ENCODE results near the gene RPS21.

RPS21 gene

DNA sequence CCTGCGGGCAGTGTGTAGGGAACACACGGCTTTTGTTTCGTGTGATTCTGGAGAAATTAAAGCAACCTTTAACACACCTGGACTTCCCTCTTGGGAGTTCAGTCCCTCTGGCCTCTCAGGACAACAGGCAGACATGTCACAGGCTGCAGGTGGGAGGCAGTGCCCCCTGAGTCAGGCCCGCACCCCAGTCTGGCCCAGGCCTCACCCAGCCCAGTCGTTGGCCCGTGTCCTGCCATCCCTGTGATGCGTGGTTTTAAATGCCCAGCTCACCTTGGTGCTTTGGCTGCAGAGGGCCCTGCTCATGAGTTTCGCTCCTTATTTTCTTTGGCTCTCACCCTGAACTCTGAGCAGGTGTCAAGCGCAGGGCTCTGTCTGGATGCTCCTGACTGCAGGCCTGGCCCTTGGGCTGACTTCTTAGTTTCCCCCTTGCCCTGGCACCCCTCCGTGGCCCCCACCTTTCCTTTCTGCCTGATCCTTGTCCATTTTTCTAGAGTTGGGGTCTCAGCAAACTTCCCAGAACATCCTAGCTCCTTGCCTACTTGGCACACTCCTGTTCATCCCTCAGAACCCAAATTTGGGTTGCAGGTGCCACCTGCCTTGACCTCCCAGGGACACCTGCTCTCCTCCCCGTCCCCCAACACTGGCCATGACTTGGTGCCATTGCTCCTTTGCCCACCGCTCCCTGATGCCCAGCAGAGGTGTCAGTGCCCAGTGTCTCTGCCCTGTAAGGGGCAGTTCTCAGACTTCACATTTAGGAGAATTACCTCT, 22.4 kb downstream of the RPS21 start:
- in situ Hi-C loops (cut with MboI; ENCODE audit: low sequenced_read_pairs): no loop called here

DNA sequence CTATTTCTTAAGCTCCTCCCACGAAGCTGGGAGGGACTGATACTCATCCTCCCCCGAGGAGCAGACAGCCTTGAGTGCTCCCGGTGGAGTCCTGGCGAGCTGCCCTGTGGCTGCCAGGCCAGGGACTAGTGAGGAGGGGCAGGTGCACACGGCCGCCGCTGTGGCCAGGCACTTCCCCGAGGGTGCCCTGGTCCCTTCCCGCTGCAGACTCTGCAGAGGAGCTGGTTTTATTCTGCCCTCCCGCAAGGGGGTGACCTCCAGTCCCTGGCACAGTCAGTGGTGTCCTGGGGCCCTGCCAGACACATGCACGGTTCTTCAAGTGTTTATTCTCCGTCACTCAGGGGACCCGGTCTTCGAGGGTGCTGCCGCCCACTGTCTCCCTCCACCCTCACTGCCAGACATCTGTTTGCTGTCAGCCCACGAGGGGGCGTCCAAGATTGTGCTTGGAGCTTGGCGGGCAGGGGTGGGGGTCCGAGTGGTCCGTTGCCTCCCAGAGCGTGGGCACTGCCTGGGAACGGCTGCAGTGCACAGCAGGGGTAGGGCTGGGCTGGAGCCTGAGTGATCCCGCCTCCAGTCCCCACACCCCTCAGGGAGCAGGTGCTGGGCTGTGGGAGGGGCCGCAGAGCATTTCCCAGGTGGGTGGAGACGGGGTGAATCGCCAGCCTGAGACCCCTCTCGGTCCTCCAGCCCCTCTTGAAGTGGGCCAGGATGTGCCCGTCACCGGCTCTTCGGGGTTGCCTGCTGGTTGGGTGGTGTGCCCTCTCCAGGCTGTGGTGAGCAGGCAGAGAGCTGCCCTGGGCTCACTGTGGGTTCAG, 23.2 kb downstream of the RPS21 start:
- in situ Hi-C loops (cut with MboI; ENCODE audit: low sequenced_read_pairs): no loop called here

DNA sequence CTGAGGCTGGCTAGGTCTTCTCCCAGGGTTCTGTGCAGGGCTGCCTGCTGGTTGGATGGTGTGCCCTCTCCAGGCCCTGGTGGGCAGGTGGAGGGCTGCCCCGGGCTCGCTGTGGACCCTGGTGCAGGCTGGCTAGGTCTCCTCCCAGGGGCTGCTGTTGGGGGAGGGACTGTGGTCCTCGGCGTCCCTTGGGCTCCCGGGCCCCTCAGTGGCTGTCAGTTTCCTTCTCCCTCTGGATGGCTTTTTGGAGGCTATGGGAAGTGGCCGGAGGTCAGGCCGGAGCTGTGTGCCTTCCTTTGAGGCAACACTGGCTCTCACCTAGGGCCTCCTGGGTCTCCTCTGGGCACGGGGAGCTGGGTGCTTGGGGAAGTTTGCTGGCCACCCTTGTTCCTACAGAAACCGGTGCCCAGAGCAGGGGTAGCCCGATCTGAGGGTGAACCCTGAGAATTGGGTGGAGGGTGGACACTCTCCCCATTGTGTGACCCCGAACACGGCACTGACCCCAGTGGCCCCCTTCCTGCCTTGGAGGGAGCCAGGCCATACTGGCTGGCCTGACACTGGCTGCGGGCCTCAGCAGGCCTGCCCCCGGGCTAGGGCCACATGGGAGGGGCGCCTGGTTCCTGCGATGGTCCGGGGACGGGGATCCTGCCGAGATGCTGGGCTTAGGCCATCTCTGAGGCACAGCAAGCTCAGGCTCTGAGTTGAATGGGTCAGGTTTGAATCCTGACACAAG, 24.0 kb downstream of the RPS21 start:
- in situ Hi-C loops (cut with MboI; ENCODE audit: low sequenced_read_pairs): no loop called here

DNA sequence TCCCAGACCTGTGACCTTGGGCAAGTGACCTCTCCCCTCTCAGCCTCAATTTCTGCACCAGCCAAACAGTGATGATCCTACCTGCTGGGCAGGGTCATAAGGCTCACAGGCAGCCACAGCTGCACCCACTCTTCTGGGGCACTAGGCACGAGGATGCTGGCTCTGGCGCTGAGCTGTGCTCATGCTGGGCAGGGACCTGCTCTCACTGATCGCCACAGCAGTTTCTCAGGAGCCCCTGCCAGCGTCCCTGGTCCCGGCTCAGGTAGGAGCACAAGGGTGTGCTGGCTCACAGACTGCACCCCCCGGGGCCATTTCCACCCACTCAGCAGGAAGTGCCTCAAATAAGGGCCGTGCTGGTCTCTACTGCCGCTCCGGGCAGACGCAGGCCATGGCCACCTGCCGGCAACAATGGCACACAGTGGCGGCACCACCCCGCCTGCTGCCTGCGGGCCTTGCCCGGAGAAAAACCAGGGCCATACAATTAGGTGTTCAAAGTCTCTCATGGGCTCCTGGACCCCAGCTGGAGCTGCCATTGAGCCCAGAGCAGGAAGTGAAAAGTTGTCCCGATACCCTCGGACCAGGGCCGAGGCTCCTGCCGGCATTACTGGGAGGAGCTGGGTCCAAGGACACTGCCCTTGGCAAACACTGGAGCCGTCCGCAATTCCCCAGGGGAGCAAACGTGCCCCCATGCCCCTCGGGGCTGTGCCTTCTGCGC, 24.7 kb downstream of the RPS21 start:
- in situ Hi-C loops (cut with MboI; ENCODE audit: low sequenced_read_pairs): no loop called here

DNA sequence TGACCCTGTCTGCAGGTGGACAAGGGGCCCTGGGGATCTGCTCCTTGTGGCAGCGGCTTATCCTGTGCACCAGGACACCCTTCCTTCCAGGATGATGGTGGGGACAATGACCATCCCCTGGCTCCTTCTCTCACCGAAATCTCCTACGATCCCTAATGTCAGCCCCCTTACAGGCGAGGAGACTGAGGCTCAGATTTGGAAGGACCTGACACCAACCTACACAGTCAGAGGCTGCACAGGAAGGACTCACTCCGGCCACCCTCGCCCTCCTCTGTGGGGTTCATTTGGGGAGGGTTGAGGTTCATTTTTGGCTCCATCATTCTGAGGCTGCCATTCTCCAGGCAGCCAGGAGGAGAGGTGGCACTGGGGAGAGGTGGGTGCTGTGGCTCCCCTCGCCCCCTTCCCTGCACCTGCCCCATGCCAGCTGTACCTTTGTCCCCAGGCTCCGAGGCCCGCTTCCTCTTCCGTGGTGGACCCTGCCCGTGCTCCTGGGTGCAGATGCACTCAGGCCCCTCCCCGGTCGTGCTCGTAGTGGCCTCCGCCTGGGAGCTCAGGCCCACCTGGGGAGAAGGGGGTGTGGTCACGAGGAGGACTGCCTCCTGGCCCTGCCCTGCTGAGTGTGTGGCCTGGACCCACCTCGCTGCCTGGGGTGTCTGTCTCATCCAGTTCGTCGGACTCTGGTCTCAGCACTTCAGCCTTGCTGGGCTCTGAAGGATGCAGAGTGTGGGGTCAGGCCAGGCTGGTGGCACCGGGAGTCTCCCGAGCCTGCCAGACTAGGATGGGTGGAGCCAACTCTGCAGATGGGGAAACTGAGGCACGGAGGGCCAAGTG, 25.5 kb downstream of the RPS21 start:
- in situ Hi-C loops (cut with MboI; ENCODE audit: low sequenced_read_pairs): no loop called here

DNA sequence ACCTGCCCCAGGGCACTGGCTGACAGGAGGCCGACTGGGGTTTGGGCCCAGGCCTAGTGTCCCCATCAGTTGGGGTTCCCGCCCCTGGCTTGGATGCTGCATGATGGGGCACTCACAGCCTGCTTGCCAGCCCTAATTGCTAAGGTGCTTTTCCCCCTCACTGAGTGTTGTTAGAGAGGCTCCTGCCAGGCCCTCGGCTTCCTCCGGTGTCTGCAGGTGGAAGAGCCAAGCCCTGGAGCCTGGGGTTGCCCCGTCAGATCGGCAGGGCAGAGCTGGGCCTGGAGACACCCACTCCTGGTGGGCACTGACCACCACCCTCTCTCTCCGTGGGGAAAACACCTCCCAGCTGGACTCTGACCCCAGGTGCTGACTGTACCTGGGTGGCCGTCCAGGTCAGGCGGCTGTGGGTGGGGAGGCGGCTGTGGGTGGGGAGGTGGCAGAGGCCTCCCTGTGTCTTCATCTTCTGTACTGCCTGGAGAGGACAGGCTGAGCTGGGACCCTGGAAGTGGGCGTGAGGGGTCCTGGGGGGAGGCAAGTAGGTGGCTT, 26.2 kb downstream of the RPS21 start:
- in situ Hi-C loops (cut with MboI; ENCODE audit: low sequenced_read_pairs): no loop called here

DNA sequence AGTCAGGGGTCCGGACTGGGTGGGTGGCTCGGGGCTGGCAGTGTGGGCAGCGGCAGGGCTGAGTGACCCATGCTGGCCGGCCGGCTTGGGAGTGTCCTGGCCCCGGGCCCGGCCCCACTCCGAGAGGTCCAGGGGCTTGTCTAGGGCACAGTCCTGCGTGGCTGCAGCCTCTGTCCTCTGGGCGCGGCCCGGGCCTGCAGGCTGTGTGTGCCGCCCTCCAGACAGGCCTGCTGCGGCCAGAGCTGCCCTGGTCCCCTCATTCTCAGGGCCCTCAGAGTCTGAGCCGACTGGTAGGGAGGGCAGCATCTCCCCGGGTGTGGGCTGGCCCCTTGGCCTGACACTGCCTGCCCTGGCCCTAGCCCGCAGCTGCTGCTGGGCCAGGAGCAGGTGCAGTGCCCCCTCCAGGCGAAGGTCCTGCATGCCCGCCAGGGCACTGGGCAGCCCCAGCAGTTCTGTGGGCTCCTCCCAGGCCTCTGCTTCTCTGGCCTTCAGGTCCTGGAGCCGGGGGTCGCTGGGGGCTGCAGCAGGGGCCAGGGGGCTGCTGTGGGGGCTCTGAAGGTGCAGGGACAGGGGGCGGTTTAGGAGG, 27.1 kb downstream of the RPS21 start:
- in situ Hi-C loops (cut with MboI; ENCODE audit: low sequenced_read_pairs): no loop called here

DNA sequence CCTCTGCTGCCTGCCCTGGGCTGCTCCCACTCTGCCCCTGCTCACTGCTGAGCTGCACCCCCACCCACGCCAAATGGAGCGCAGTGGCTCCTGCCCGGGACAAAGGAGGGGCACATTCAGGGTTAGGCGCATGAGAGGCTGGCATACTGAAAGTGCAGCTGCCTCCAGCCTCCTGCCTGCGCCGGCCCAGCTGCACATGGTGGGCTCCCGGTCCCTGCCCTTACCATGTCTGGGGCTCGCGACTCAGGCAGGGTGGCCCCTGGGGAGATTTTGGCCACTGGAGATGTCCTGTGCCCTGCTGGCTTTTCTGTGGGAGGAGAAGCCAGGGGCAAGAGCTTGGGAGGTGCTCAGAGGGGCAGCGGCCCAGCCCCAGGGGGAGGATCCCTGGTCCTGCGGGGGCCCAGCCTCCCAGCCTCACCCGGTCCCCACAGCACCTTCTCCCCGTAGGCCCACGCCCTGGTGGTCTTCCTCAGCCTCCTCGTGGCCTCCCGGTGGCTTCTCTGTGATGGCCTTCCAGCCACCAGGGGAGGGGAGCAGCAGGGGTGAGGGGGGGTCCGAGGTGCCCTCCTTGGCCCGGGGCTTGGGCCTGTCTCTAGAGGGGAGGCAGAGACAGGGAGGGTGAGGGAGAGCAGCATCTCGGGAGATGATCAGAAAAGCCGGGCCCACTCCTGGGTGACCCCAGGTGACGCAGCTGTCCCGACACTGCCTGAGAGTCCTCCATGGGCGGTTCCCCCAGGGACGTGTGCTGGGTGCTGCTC, 28.6 kb downstream of the RPS21 start:
- in situ Hi-C loops (cut with MboI; ENCODE audit: low sequenced_read_pairs): no loop called here

DNA sequence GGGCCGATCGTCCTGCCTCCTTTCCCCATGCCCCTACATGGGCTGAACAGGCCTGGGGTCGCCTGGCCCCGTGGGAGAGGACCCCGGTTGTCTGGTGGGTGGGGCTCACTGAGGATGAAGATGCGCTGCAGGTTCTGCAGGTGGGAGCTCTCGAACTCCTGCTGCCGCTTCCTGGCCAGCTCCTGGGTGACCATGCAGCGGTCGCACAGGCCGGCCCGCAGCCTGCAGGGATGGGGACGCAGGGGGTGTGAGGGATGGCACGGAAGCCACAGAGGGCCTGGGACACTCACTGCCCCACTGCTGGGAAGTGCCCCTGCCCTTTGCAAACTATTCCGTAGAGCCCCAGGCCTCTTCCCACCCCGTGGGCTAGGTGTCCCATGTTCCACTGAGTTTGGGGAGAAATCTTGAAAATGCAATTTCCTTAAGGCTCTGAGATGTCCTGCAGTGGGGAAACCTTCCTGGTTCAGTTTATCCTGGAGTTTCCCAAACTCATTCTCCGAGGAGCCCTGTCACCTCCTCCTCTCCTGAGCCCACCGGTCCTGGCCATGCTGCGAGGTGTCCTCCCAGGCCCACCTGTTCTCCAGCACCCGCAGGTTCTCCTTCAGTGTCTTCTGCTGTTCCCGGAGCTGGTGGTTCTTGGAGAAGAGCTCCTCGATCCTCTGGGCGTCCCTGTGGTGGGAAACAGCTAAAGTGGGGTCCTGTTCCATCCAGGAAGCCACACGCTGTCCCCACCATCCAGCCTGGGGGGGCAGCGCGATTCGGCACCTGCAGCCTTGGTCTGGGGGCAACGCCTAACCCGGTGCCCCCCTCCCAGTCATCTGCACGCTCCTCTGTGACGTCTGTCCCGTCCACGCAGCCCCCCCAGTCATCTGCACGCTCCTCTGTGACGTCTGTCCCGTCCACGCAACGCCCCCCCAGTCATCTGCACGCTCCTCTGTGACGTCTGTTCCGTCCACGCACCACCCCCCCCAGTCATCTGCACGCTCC, 30.0 kb downstream of the RPS21 start:
- in situ Hi-C loops (cut with MboI; ENCODE audit: low sequenced_read_pairs): no loop called here

DNA sequence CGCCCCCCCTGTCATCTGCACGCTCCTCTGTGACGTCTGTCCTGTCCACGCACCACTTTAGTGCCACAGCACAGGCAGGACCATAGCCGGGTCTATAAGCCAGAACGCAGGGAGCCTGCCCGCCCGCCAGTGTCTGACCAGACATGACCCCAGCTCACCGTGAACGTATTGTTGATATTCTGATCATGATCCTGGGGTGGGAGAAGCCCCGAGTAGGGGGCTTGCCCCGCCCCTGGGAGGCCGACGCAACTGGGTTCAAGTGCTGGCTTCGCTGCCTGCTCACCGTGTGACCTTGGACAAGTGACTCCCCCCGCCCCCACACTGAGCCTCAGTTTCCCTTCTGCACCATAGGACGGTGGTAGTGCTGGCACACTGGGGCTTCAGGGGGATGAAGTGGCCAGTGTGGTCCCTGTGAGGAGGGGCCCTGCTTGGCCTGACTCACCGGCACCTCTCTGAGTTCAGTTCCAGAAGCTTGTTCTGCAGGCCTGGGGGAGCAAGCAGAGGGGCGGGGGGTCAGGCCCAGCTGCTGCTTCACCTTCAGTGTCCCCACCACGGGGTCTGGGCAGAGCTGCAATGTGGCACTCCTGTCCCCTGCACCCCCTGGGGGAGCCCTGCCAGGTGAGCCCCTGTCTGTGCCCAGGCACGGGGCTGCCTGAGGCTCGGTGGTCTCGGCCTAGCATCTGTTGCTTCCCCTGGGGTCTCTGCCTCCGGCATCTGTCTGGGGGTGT, 31.2 kb downstream of the RPS21 start:
- in situ Hi-C loops (cut with MboI; ENCODE audit: low sequenced_read_pairs): no loop called here

DNA sequence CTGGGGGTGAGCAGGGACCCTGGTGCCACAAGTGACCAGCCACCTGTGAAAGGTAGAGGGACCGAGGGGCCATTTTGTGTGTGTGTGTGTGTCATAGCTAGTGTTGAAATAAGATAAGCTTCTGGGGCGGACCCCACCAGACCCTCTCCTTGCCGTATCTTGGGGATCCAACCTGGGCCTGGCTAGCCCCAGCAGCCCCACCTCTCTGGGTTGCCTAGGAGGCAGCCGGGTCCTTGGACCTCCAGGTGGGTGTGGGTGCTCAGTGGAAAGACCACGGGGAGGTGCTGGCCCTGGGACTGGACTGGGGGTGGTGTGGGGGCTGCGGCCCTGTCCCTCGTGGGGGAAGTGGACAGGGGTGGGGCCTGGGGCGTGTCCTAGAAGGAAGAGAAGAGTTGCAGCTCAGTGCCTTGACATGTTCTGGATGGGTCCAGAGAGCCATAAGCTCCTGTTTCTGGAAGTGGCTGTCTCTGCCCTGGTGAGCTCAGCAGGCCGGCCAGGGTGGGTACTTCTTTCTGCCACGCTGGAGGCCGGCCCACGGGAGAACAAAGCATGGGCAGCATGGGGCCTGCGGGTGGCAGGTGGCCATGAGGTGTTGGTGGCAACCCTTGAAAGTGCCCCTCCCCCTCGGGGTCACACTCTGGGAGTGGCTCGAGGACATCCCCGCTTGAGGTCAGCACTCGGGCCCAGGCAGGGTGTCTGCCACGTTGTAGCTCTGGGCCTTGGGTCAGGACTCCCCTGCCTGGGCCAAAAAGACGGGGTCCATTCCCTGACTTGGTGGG, 32.0 kb downstream of the RPS21 start:
- in situ Hi-C loops (cut with MboI; ENCODE audit: low sequenced_read_pairs): no loop called here

DNA sequence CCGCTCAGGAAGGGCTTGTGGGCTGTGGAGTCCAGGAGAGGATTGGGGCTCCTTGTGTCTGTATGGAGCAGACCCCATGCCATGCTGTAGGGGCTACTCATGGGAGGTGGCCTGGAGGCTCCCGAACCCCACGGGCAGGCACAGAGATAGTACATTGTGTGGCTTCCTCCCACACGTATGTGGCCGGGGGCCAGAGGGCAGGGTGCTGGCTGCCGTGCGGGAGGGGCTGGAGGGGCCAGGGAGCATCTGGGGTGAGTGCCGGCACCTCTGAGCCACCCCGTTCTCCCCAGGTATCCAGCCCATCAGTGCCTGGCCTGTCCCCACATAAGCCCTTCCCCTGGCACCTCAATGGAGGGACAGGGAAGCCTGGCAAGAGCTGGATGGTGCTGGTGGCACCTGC, 32.9 kb downstream of the RPS21 start:
- in situ Hi-C loops (cut with MboI; ENCODE audit: low sequenced_read_pairs): no loop called here

DNA sequence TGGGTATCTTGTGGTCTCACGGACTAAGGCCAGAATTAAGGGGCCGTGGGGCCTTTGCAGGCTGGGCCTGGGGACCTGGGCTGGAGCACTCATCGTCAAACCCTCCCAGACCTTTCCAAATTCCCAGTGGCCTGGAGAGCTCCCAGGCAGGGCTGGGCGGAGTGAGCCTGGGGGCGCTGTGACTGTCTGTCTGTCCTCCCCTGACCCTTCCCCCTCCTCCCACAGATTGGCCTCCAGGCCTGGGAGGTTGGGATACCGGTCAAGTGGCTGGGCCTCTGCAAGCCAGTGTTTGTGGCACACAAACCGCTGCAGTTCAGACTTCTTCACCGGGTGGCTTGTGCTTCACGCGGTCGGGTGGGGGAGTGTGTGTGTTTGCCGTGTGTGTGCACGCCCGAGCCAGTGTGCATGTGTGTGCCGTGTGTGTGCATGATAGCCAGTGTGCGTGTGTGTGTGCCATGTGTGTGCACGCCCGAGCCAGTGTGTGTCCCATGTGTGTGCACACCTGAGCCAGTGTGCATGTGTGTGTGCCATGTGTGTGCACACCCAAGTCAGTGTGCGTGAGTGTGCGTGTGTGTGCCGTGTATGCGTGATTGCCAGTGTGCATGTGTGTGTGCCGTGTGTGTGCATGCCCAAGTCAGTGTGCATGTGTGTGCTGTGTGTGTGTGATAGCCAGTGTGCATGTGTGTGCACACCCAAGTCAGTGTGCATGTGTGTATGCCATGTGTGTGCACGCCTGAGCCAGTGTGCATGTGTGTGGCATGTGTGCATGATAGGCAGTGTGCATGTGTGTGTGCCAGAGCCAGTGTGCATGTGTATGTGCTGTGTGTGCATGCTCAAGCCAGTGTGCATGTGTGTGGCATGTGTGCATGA, 34.2 kb downstream of the RPS21 start:
- in situ Hi-C loops (cut with MboI; ENCODE audit: low sequenced_read_pairs): no loop called here

DNA sequence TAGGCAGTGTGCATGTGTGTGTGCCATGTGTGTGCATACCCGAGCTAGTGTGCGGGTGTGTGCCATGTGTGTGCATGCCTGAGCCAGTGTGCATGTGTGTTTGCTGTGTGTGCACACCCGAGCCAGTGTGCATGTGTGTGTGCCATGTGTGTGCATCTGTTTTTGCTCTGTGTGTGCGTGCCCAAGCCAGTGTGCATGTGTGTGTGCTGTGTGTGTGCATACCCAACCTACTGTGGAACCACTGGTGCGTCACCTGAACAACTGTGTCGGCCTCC, 34.8 kb downstream of the RPS21 start:
- in situ Hi-C loops (cut with MboI; ENCODE audit: low sequenced_read_pairs): no loop called here

DNA sequence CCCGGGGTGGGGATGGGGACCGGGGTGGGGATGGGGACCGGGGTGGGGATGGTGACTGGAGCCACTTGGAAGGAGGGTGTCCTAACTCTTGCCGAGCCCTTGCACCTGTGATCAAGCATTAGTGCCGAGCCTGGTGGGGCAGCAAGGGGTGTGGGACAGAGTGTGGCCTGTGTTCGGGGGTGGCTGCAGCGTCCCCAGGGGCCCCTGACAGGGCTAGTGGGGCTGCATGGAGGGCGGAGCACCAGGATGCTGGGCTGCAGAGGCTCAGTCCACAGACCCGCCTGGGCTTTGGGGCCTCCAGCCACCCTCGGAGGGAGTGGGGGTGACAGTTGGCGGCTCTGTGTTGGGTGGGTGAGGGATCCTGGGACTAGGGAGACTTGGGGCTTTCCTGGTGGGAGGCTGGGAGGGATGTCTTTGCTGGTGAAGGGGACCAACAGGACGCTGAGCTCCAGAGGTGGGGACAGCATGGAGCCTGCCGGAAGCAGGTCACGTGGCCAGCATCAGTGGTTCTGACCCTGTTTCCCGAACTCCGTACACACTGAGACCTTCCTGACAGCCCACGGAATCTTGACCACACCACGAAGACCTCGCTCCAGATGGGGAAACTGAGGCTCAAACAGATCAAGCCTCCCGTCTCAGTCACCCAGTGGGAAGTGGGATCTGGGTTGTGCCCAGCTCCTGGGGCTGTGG, 35.9 kb downstream of the RPS21 start:
- in situ Hi-C loops (cut with MboI; ENCODE audit: low sequenced_read_pairs): no loop called here
